Left ventricle myocardium inferior (tissue), 1 donor: ENCODE data around the gene RNF31. TPM values are rescaled to one million over a fixed set of nuclear protein-coding genes. Genes with fewer than 3 reads are reported as not detected.
"Not testable (repeated sequence)": the region's sequence is repeated elsewhere in the genome, so short reads cannot be mapped to it uniquely, and the experiment has no call there.

ENCODE experiments used
- DNase-seq: peaks from one replicate; pipeline ENCODE4 v3.0.0-alpha.2; 2020
- H3K27ac ChIP-seq: fragments of 200-600 bp; replicated peaks from 2 replicates; pipeline ENCODE4 v1.8.0; 2021
- H3K27me3 ChIP-seq: fragments of 200-600 bp; 2 replicates; pipeline ENCODE4 v1.8.0; 2021; ENCODE audit warnings: low read depth
- H3K36me3 ChIP-seq: fragments of 200-600 bp; 2 replicates; pipeline ENCODE4 v1.8.0; 2021
- H3K4me1 ChIP-seq: fragments of 200-600 bp; 2 replicates; pipeline ENCODE4 v1.8.0; 2021
- H3K4me3 ChIP-seq: fragments of 200-600 bp; 2 replicates; pipeline ENCODE4 v1.8.0; 2021; ENCODE audit warnings: mild to moderate bottlenecking, moderate library complexity
- H3K9me3 ChIP-seq: fragments of 200-600 bp; replicated peaks from 2 replicates; pipeline ENCODE4 v1.8.0; 2021
- intact Hi-C: fragments of 100-400 bp; cut with micrococcal nuclease; formaldehyde crosslinking; loops from one replicate; pipeline ENCODE4 v1.11.0; 2022
- total RNA-seq: library from RNA; stranded (reverse); fragmentation: NEBNext Ultra II Directional; extraction: Animal tissue kit (Norgen Biotek cat#: 25700); gene quantifications from one replicate; pipeline ENCODE4 v1.2.1, GENCODE V29; 2021
- TF ChIP-seq, protein P1 (sequence below): fragments of 200-600 bp; IDR thresholded peaks from 2 replicates; pipeline ENCODE4 v1.8.0; 2021; ENCODE audit warnings: antibody characterized with exemption, mild to moderate bottlenecking, borderline replicate concordance
- donor health status: DM: no; HTN: yes; CAD: no; lungs with severe emphysema.

Gene RNF31
- total RNA-seq, 1 donor from 2014 or later: 34.8 TPM

DNA sequence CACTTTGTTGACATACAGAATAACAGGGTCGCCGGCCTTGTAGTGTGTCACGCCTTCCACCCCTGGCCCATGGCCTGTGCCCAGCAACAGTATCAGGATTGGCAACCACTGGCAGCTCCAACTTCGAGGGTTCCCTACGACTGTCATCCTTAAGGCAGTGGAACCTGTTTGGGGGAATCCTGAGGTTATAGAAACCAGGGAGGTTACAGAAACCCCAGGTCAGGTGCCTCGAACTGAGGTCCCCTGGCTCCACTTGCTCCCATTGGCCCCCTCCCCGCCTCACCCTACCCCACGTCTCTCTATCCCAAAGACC lies 47.5 kb downstream of the RNF31 start:
- DNase-seq: no peak
- Histone ChIP-seq H3K36me3 (peaks cover 37% of the 10 kb centered on the region), H3K9me3 (no peaks in the 10 kb centered on the region), H3K4me1 (peaks cover 49% of the 10 kb centered on the region), H3K27ac (peak overlapping the region; percentile 100), H3K4me3 (peak overlapping the region; percentile 100), H3K27me3 (no peaks in the 10 kb centered on the region)
- intact Hi-C loops: no loop called here
- TF ChIP-seq, protein P1, sequence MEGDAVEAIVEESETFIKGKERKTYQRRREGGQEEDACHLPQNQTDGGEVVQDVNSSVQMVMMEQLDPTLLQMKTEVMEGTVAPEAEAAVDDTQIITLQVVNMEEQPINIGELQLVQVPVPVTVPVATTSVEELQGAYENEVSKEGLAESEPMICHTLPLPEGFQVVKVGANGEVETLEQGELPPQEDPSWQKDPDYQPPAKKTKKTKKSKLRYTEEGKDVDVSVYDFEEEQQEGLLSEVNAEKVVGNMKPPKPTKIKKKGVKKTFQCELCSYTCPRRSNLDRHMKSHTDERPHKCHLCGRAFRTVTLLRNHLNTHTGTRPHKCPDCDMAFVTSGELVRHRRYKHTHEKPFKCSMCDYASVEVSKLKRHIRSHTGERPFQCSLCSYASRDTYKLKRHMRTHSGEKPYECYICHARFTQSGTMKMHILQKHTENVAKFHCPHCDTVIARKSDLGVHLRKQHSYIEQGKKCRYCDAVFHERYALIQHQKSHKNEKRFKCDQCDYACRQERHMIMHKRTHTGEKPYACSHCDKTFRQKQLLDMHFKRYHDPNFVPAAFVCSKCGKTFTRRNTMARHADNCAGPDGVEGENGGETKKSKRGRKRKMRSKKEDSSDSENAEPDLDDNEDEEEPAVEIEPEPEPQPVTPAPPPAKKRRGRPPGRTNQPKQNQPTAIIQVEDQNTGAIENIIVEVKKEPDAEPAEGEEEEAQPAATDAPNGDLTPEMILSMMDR: no peak

DNA sequence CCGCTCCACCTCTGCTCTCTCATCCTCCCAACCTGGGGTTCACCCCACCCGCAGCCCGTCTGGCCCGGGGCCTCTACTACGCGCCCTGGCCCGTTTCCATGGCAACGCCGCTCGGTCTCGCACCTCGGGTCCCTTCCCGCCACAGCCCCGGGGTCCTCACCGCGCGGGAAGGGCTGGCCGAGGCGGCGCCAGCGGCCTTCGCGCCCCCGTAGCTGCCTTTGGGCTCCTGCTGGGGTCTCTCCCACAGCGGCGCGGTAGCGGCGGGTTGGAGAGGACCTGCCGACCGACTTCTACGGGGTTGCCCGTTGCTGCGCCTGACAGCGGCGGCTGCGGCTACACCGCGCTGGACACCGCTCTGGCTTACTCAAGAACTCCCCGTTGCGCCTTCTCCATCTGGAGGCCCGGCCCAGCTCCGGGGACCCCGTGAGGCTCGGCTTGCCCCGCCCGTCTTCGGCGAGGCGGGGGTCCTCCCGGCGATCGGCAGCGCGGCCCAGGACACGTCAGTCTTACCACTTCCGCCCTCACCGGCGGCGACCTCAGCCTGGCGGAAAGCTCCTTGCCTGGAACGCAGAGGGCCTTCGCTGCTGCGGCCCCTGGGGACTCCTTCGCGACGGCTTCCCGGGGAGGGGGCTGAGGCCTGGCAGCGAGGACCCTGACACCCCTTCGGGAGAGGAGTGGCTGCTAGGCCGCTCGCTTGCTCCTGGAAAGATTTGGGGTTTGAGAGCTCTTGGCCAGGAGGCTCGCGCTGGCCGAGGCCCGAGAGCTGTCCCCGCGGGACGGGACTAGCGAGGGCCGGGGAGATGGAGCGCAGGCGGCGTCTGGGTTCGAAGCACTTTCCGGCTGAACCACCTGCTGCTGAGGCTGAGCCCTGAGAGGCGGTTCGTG lies 48.1 kb downstream of the RNF31 start, which contains the start of gene TM9SF1:
Gene TM9SF1, minus strand, starts transcription at position 256 of the 885 bp plus-strand sequence. CDS start 422 bp downstream, outside the sequence.
- DNase-seq: peak; percentile 92
- Histone ChIP-seq H3K36me3 (peaks cover 35% of the 10 kb centered on the region), H3K9me3 (no peaks in the 10 kb centered on the region), H3K27ac (peak within 1 kb of the TSS; percentile 100), H3K4me1 (peaks cover 49% of the 10 kb centered on the region), H3K27me3 (no peaks in the 10 kb centered on the region), H3K4me3 (peak within 1 kb of the TSS; percentile 100)
- intact Hi-C loops: no loop called here
- TF ChIP-seq, protein P1: no peak

DNA sequence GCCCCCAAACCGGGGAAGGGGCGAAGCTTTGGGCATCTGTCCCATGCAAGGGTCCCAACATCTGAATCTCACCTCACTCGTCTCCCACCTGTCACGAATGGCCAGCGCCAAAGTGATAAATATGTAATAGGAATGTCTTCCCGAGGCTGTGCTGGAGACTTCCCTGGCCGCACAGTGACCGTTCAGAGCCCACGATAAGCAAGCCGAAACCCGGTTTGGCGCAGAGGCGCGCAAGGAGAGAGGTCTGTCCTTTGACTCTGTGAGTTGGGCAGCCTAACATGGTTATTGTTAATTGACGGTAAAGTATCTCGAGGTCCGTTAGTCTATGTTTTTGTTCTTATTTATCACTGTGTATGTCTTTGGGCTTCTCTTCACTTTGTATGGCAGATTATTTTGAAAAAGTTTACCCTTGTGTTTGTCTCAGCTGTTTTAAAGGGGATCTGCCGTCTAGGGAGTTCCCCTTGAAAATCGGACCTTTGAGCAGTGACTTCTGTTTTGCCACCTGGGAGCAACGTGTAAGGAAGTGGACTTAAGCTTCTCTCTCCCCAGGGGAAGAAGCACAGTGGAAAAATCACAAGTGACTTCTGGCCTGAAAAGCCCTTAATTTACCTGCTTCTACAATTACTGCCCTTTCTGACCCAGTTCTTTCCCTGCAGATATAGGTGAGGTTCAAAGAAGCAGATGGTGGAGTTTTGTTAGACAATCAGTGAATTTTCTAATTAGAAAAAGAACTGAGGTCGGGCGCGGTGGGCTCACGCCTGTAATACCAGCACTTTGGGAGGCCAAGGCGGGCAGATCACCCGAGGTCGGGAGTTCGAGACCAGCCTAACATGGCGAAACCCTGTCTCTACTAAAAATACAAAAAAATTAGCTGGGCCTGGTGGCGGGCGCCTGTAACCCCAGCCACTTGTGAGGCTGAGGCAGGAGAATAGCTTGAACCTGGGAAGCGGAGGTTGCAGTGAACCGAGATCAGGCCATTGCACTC lies 49.1 kb downstream of the RNF31 start:
- intact Hi-C loops: no loop called here
- peaks cover 49% of the 10 kb centered on the region for H3K4me1 ChIP-seq
- no peaks in the 10 kb centered on the region for H3K27me3 ChIP-seq
- H3K4me3 ChIP-seq: peak overlapping the region; percentile 100
- TF ChIP-seq, protein P1: no peak
- no peaks in the 10 kb centered on the region for H3K9me3 ChIP-seq
- H3K36me3 ChIP-seq: peaks cover 34% of the 10 kb centered on the region
- no peak for DNase-seq
- peak overlapping the region; percentile 100 for H3K27ac ChIP-seq

DNA sequence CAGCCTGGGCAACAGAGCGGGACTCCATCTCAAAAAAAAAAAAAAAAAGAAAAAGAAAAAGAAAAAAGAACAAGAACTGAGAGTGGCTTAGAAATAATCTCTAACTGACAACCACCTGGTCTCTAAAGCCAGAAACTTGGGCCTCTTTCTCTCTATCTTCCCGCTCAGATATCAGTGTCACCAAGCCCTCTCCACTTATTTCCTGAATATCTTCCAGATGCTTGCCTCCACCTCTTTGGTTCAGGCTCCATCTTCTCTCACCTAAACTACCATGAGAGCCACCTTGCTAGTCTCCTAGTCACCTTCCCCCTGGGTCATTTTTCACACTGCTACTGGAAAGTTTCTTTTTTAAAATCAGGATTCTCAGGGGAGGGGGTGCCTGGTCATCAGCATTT lies 49.8 kb downstream of the RNF31 start:
- Histone ChIP-seq H3K27me3 (no peaks in the 10 kb centered on the region), H3K9me3 (no peaks in the 10 kb centered on the region), H3K27ac (no peak overlapping the region), H3K4me1 (peaks cover 49% of the 10 kb centered on the region), H3K4me3 (peak overlapping the region; percentile 100), H3K36me3 (peaks cover 31% of the 10 kb centered on the region)
- intact Hi-C loops: no loop called here
- TF ChIP-seq, protein P1: no peak
- DNase-seq: no peak

DNA sequence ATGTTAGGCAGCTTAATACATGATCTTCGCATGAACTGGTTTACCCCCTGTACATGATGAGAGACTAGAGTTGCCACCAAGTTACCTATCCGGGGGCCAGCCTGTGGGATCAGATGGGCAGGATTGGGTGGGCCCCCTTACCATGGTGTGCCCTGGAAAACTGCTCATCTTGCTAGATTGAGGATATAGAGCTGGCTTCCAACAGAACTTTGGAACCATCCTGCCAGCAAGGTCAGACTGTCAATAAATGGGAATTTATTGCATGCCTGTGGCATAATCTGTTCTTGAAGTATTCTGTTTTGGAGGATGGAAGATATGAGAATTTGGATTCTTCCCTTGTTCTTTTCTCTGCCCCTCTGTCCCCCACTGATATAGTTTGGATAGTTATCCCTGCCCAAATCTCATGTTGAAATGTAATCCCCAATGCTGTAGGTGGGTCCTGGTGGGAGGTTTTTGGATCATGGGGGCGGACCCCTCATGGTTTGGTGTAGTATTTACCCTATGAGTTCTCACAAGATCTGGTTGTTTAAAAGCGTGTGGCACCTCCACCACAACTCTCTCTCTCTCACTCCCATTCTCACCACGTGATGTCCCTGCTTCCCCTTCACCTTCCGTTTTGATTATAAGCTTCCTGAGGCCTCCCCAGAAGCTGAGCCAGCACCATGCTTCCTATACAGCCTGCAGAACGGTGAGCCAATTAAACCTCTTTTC lies 51.7 kb downstream of the RNF31 start:
- no peaks in the 10 kb centered on the region for H3K9me3 ChIP-seq
- H3K4me1 ChIP-seq: peaks cover 48% of the 10 kb centered on the region
- DNase-seq: no peak
- H3K27ac ChIP-seq: no peak overlapping the region
- peaks cover 29% of the 10 kb centered on the region for H3K36me3 ChIP-seq
- intact Hi-C loops: no loop called here
- no peak overlapping the region for H3K4me3 ChIP-seq
- no peaks in the 10 kb centered on the region for H3K27me3 ChIP-seq
- TF ChIP-seq, protein P1: no peak

DNA sequence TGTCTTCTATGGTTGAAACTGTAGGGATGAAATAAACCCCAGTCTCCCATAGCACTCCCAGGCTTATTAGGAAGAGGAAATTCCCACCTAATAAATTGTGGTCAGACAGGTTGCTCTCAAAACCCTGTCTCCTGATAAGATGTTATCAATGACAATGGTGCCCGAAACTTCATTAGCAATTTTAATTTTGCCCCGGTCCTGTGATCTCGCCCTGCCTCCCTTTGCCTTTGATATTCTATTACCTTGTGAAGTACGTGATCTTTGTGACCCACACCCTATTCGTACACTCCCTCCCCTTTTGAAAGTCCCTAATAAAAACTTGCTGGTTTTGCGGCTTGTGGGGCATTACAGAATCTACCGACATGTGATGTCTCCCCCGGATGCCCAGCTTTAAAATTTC lies 55.2 kb downstream of the RNF31 start:
- H3K4me3 ChIP-seq, H3K27me3 ChIP-seq, intact Hi-C loops, H3K27ac ChIP-seq, H3K9me3 ChIP-seq, DNase-seq: not testable (repeated sequence)
- H3K4me1 ChIP-seq: peaks cover 14% of the 10 kb centered on the region
- H3K36me3 ChIP-seq: peaks cover 48% of the 10 kb centered on the region

DNA sequence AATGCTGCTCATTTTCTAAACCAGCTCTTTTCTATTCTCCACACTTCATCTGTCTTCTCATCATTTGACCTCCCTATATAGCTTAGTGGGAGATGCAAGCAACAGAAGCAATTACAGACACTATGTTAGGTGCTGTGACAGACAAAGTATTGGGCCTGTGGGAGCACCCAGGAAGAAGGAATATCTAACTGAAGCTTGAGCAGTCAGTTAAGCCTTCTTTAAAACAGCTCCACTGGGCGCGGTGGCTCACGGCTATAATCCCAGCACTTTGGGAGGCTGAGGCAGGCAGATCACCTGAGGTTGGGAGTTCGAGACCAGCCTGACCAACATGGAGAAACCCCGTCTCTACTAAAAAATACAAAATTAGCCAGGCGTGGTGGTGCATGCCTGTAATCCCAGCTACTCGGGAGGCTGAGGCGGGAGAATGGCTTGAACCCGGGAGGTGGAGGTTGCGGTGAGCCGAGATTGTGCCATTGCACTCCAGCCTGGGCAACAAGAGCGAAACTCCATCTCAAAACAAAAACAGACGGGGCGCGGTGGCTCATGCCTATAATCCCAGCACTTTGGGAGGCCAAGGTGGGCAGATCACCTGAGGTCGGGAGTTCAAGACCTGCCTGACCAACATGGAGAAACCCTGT lies 56.1 kb downstream of the RNF31 start:
- H3K27ac ChIP-seq, H3K4me3 ChIP-seq, H3K9me3 ChIP-seq, H3K27me3 ChIP-seq, DNase-seq, intact Hi-C loops: not testable (repeated sequence)
- Histone ChIP-seq H3K4me1 (peaks cover 13% of the 10 kb centered on the region), H3K36me3 (peaks cover 57% of the 10 kb centered on the region)
